IMR-90 (cell line): ENCODE data around the gene CEP85.
A peak's percentile ranks its signal among the peaks of the same experiment; 100 is the strongest.

Source experiments
- CHD1 ChIP-seq: IDR thresholded peaks from 2 replicates; pipeline ENCODE4 v1.6.1; 2012; ENCODE audit warnings: low read depth, low read length, improper control_type of control experiment
- MAFK ChIP-seq: IDR thresholded peaks from 2 replicates; pipeline ENCODE4 v1.6.1; 2012; ENCODE audit warnings: low read depth, low read length, improper control_type of control experiment
- MAZ ChIP-seq: IDR thresholded peaks from 2 replicates; pipeline ENCODE4 v1.6.1; 2012; ENCODE audit warnings: low read depth, mild to moderate bottlenecking, low read length, improper control_type of control experiment, moderate library complexity, borderline replicate concordance
- MXI1 ChIP-seq: IDR thresholded peaks from 2 replicates; pipeline ENCODE4 v1.6.1; 2012; ENCODE audit warnings: low read depth, mild to moderate bottlenecking, low read length, moderate library complexity, borderline replicate concordance
- POLR2A ChIP-seq: IDR thresholded peaks from 2 replicates; pipeline ENCODE4 v1.6.1; 2012; ENCODE audit warnings: mild to moderate bottlenecking, low read depth, low read length
- RAD21 ChIP-seq: IDR thresholded peaks from 2 replicates; pipeline ENCODE4 v1.6.1; 2012; ENCODE audit warnings: low read length, improper control_type of control experiment
- RCOR1 ChIP-seq: IDR thresholded peaks from 2 replicates; pipeline ENCODE4 v1.6.1; 2012; ENCODE audit warnings: mild to moderate bottlenecking, low read length, improper control_type of control experiment; ENCODE audit not compliant: insufficient replicate concordance
- RFX5 ChIP-seq: IDR thresholded peaks from 2 replicates; pipeline ENCODE4 v1.8.0; 2012; ENCODE audit warnings: low read depth, mild to moderate bottlenecking, low read length, moderate library complexity
- SMC3 ChIP-seq: fragments of 150-350 bp; IDR thresholded peaks from 2 replicates; pipeline ENCODE4 v1.6.1; 2016; ENCODE audit warnings: low read depth, mild to moderate bottlenecking, antibody characterized with exemption, low read length, moderate library complexity
- TF ChIP-seq, protein P1 (sequence below): conservative IDR thresholded peaks from 2 replicates; pipeline ENCODE4 v1.5.1; 2012; ENCODE audit warnings: mild to moderate bottlenecking, low read depth, low read length, improper control_type of control experiment
- TF ChIP-seq, protein P2 (sequence below): fragments of 150-350 bp; IDR thresholded peaks from 2 replicates; pipeline ENCODE4 v1.6.1; 2016; ENCODE audit warnings: low read depth, mild to moderate bottlenecking, low read length, moderate library complexity, borderline replicate concordance

DNA sequence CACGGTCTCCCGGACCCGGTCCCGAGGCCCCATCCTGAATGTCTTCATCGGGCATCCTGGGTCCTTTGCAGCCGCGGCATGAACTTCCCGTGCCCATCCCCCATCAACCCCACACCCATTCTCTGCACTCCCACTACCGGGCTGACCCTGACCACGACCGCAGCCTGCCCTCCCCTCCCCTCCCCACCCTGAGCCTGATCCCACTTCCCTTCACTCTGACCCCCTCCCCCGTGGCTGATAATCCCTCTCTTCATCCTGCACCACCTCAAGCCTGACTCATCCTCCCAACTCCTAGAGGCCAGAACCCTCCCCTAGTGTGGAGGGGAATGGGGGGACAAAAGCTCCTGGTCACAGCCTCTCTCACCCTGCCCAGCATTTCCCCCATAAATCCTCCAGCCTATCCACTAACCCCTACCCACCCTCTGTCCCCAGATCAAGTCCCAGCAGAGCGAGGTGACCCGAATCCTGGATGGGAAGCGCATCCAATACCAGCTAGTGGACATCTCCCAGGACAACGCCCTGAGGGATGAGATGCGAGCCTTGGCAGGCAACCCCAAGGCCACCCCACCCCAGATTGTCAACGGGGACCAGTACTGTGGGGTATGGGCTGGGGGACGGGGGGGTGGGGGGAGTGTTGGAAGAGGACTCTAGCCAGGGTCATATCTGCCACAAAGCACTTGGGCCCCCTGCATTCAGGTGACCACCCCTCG is 46.5 kb downstream of the CEP85 start:
- TF ChIP-seq, protein P1, sequence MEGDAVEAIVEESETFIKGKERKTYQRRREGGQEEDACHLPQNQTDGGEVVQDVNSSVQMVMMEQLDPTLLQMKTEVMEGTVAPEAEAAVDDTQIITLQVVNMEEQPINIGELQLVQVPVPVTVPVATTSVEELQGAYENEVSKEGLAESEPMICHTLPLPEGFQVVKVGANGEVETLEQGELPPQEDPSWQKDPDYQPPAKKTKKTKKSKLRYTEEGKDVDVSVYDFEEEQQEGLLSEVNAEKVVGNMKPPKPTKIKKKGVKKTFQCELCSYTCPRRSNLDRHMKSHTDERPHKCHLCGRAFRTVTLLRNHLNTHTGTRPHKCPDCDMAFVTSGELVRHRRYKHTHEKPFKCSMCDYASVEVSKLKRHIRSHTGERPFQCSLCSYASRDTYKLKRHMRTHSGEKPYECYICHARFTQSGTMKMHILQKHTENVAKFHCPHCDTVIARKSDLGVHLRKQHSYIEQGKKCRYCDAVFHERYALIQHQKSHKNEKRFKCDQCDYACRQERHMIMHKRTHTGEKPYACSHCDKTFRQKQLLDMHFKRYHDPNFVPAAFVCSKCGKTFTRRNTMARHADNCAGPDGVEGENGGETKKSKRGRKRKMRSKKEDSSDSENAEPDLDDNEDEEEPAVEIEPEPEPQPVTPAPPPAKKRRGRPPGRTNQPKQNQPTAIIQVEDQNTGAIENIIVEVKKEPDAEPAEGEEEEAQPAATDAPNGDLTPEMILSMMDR = no peak
- TF ChIP-seq MXI1 (no peak), RCOR1 (no peak), RFX5 (no peak), RAD21 (no peak), POLR2A (no peak), MAFK (no peak), CHD1 (no peak), MAZ (peak; percentile 44; the same call in 1 of the 2 replicates), SMC3 (no peak)
- TF ChIP-seq, protein P2, sequence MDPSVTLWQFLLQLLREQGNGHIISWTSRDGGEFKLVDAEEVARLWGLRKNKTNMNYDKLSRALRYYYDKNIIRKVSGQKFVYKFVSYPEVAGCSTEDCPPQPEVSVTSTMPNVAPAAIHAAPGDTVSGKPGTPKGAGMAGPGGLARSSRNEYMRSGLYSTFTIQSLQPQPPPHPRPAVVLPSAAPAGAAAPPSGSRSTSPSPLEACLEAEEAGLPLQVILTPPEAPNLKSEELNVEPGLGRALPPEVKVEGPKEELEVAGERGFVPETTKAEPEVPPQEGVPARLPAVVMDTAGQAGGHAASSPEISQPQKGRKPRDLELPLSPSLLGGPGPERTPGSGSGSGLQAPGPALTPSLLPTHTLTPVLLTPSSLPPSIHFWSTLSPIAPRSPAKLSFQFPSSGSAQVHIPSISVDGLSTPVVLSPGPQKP = no peak
